B cell (primary cell): ENCODE results near the gene PYGL.

ENCODE experiments used
- CTCF ChIP-seq: fragments of 200-600 bp; IDR thresholded peaks from one replicate; pipeline ENCODE4 v1.8.0; 2022; ENCODE audit warnings: antibody characterized with exemption, mild to moderate bottlenecking
- EZH2 ChIP-seq: IDR thresholded peaks from 2 replicates; pipeline ENCODE4 v1.6.1; 2012; ENCODE audit warnings: borderline replicate concordance, low read depth, mild to moderate bottlenecking, moderate library complexity, low read length; ENCODE audit not compliant: insufficient read depth, poor library complexity, severe bottlenecking

DNA sequence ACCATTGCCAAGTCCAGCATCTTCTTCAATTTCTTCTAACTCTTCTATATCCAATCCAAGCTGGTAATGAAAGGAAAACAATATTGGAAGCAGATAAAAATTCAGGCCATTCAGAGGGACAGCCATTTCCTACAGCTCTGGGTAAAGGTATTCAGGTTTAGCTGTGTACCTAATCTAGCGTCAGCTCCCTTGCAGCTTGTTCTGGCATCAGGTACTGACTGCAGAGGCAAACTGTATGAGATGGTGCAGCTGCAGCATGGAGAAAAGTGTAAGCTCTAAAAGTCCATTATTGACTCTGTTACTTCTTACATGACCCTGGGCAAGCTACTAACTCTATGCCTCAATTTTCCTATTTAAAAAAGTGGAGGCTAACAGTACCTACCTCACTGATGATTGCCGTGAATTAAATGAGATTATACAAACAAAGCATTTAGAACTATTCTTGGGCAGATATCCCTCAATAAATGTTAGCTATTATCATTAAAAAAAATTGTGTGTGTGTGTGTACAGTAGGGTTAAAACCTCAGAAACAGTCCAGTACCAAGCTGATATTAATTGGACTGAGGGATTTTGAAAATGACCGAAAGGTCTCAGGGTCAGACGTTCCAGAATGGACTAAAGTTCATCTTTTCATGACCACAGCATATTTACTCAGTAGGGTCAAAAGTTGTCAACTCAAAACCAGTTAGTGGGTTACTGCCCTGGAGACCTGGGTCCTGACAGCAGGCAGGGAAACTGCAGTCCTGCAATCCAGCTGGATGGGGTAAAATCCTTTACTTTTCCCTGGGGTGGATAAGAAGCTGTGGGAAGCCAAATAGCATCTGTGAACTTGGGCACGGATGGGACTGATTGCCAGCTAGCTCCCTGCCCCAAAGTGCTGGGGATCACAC is 8.9 kb downstream of the PYGL start:
- no peak for TF ChIP-seq CTCF
- TF ChIP-seq EZH2 = no peak
